ENCODE data around the gene ACTN4. TPM values are rescaled to one million over a fixed set of nuclear protein-coding genes. Genes with fewer than 3 reads are reported as not detected.

ACTN4 gene
- total RNA-seq, 1 donor from 2014 or later = 197 TPM

- intact Hi-C loops (cut with micrococcal nuclease) = no loop called here
- peaks cover 25% of the 10 kb centered on the region for H3K36me3 Mint-ChIP-seq (ENCODE audit: low read depth)
- TF ChIP-seq CTCF (IDR thresholded peaks at IDR 0.05) = no peak
- DNase-seq (no peak), ATAC-seq (ENCODE audit: low read depth) (no peak)
- no peaks in the 10 kb centered on the region for H3K27me3 Mint-ChIP-seq
- peaks cover 59% of the 10 kb centered on the region for H3K4me1 Mint-ChIP-seq
- peak overlapping the region; percentile 95 for H3K4me3 Mint-ChIP-seq
- CTCF ChIA-PET = no interaction called here
- POLR2A ChIA-PET = interaction anchor here (4.2 kb wide), 1 partner anchor 18 kb away, joined by 21 read pairs; no protein-coding TSS in a partner anchor
- no peak overlapping the region for H3K27ac Mint-ChIP-seq
- no peaks in the 10 kb centered on the region for H3K9me3 Mint-ChIP-seq
Measured at GRCh38 chr19:38650172-38650775, 2.8 kb downstream of the ACTN4 start.

DNA sequence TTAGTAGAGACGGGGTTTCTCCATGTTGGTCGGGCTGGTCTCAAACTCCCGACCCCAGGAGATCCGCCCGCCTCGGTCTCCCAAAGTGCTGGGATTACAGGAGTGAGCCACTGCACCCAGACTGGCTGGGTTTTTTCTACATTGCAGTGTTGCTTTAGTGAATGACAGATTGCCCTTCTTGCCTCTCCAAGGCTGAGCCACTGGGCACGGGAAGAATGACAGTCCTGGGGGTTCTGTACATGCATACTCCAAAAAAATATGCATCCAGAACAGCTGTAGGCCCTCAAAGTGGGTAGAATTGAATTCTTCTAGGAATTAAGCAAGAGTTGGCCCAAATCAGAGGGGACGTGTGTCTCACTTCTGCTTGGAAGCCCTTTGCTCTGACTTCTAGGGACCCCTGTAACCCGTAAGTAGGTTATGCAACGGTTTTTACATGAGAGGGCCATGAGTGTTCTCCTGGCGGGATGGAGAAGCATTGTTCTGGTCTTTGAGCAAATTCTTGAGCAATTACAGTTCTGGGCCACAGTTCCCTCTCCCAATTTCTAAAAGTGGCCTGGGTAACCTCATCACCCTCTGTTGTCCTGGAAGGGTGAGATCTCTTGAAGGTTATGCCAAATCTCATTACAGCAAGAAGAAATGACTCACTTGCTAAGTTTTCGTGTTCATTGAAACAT is 3.6 kb downstream of the ACTN4 start:
- Mint-ChIP-seq H3K27me3 (no peaks in the 10 kb centered on the region), H3K9me3 (no peaks in the 10 kb centered on the region), H3K27ac (peak overlapping the region; percentile 46), H3K36me3 (ENCODE audit: low read depth) (peaks cover 29% of the 10 kb centered on the region), H3K4me3 (no peak overlapping the region), H3K4me1 (peaks cover 66% of the 10 kb centered on the region)
- ATAC-seq (ENCODE audit: low read depth) (no peak), DNase-seq (no peak)
- CTCF ChIA-PET = no interaction called here
- TF ChIP-seq CTCF (IDR thresholded peaks at IDR 0.05) = no peak
- intact Hi-C loops (cut with micrococcal nuclease) = no loop called here
- POLR2A ChIA-PET = interaction anchor here (4.2 kb wide), 1 partner anchor 17 kb away, joined by 21 read pairs; no protein-coding TSS in a partner anchor

- H3K9me3 Mint-ChIP-seq = no peaks in the 10 kb centered on the region
- intact Hi-C loops (cut with micrococcal nuclease) = no loop called here
- peaks cover 43% of the 10 kb centered on the region for H3K36me3 Mint-ChIP-seq (ENCODE audit: low read depth)
- ChIA-PET POLR2A (interaction anchor here (0.6 kb wide), 1 partner anchor 115 kb away, joined by 4 read pairs; no protein-coding TSS in a partner anchor), CTCF (interaction anchor here (0.6 kb wide), 1 partner anchor 1138 kb away, joined by 3 read pairs; no protein-coding TSS in a partner anchor)
- peaks cover 78% of the 10 kb centered on the region for H3K4me1 Mint-ChIP-seq
- no peaks in the 10 kb centered on the region for H3K27me3 Mint-ChIP-seq
- TF ChIP-seq CTCF (IDR thresholded peaks at IDR 0.05) = no peak
- no peak for DNase-seq
- no peak overlapping the region for H3K27ac Mint-ChIP-seq
- H3K4me3 Mint-ChIP-seq = no peak overlapping the region
- no peak for ATAC-seq (ENCODE audit: low read depth)
Measured at GRCh38 chr19:38653028-38653571, 5.7 kb downstream of the ACTN4 start.

- no peaks in the 10 kb centered on the region for H3K9me3 Mint-ChIP-seq
- no peak overlapping the region for H3K4me3 Mint-ChIP-seq
- POLR2A ChIA-PET = interaction anchor here (1.1 kb wide), 1 partner anchor 32 kb away, joined by 7 read pairs; no protein-coding TSS in a partner anchor
- H3K27ac Mint-ChIP-seq = no peak overlapping the region
- ATAC-seq (ENCODE audit: low read depth) (no peak), DNase-seq (no peak)
- H3K36me3 Mint-ChIP-seq (ENCODE audit: low read depth) = peaks cover 38% of the 10 kb centered on the region
- CTCF ChIA-PET = interaction anchor here (0.9 kb wide), 1 partner anchor 12 kb away, joined by 3 read pairs; no protein-coding TSS in a partner anchor
- H3K27me3 Mint-ChIP-seq = no peaks in the 10 kb centered on the region
- intact Hi-C loops (cut with micrococcal nuclease) = no loop called here
- TF ChIP-seq CTCF (IDR thresholded peaks at IDR 0.05) = no peak
- peaks cover 69% of the 10 kb centered on the region for H3K4me1 Mint-ChIP-seq
Measured at GRCh38 chr19:38654628-38655055, 7.2 kb downstream of the ACTN4 start.
